ENCODE results near the gene CSTF2.
"Not testable (repeated sequence)": the region's sequence is repeated elsewhere in the genome, so short reads cannot be mapped to it uniquely, and the experiment has no call there.

CSTF2 gene, protein sequence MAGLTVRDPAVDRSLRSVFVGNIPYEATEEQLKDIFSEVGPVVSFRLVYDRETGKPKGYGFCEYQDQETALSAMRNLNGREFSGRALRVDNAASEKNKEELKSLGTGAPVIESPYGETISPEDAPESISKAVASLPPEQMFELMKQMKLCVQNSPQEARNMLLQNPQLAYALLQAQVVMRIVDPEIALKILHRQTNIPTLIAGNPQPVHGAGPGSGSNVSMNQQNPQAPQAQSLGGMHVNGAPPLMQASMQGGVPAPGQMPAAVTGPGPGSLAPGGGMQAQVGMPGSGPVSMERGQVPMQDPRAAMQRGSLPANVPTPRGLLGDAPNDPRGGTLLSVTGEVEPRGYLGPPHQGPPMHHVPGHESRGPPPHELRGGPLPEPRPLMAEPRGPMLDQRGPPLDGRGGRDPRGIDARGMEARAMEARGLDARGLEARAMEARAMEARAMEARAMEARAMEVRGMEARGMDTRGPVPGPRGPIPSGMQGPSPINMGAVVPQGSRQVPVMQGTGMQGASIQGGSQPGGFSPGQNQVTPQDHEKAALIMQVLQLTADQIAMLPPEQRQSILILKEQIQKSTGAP

DNA sequence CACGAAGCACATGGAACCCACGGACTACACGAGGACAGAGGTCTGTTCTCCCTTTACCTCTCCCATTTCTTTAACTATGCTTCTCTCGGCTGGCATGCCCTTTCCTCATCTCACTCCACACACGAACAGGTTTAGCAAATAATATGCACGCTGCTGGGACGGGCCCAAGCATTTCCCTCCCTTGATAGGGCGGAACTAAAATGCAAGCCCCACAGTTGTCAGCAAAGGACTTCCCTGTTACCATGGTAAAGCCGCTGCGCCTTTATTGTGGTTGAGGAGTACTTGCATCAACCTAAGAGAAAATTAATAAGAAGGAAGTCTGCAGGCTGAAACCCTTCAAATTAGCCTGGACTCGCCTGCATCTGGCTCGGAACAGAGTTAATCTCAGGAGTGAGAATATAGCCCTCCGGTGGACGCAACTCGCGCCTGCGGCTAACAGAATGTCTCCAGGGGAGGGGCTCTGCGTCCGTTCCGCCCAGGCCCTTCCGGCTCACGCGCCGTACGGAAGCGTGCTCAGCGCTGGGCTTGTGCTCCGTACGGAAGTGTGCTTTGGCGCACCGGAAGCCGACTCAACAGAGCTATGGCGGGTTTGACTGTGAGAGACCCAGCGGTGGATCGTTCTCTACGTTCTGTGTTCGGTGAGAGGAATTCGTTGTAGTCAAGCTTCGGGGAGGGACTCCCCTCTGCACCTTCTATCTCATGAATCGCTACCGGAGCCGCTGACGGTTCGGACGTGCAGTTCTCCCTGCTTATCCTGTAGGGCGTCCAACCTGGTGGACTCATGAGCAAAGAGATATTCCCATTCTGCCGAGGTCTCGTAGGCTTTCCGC lies at the start of gene CSTF2:
CSTF2 (plus strand) TSS at position 555 of the 830 bp plus-strand sequence; CDS start at position 581, 26 bp downstream.
- no peak for TF ChIP-seq EZH2 (IDR thresholded peaks at IDR 0.05; ENCODE audit: borderline replicate concordance, low read depth, low read length, severe bottlenecking)
- TF ChIP-seq, protein P1, sequence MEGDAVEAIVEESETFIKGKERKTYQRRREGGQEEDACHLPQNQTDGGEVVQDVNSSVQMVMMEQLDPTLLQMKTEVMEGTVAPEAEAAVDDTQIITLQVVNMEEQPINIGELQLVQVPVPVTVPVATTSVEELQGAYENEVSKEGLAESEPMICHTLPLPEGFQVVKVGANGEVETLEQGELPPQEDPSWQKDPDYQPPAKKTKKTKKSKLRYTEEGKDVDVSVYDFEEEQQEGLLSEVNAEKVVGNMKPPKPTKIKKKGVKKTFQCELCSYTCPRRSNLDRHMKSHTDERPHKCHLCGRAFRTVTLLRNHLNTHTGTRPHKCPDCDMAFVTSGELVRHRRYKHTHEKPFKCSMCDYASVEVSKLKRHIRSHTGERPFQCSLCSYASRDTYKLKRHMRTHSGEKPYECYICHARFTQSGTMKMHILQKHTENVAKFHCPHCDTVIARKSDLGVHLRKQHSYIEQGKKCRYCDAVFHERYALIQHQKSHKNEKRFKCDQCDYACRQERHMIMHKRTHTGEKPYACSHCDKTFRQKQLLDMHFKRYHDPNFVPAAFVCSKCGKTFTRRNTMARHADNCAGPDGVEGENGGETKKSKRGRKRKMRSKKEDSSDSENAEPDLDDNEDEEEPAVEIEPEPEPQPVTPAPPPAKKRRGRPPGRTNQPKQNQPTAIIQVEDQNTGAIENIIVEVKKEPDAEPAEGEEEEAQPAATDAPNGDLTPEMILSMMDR (IDR thresholded peaks at IDR 0.05; ENCODE audit: borderline replicate concordance, extremely low read depth, low read length, poor library complexity, severe bottlenecking), result no peak
- peak; percentile 98 for ATAC-seq (ENCODE audit: insufficient read depth, low read depth)
- peak within 1 kb of the TSS; percentile 75 for H3K9ac ChIP-seq (ENCODE audit: low read depth, low read length)

GRCh38 chrX:100796371-100796770 lies 23.8 kb upstream of the CSTF2 start:
- H3K4me3 ChIP-seq (ENCODE audit: low read depth in 1 of 2, low read length in 2 of 2); H3K4me2 ChIP-seq (ENCODE audit: insufficient read depth, low read length); H3K4me1 ChIP-seq (ENCODE audit: insufficient read depth, low read length); H3K9ac ChIP-seq (ENCODE audit: low read depth, low read length); H3K27me3 ChIP-seq (ENCODE audit: insufficient read depth, low read length, poor library complexity); DNase-seq; H4K20me1 ChIP-seq (ENCODE audit: insufficient read depth, low read length); H2AFZ ChIP-seq (ENCODE audit: low read depth, low read length); H3K9me3 ChIP-seq (ENCODE audit: insufficient read depth, low read length, severe bottlenecking); ATAC-seq (ENCODE audit: insufficient read depth, low read depth); H3K36me3 ChIP-seq (ENCODE audit: insufficient read depth, low read length); H3K79me2 ChIP-seq (ENCODE audit: insufficient read depth, low read length); H3K27ac ChIP-seq (ENCODE audit: low read length): not testable (repeated sequence)

More for the DNA sequence above, at the start of gene CSTF2:
- peak; percentile 82 for DNase-seq
- Histone ChIP-seq H3K4me3 (ENCODE audit: low read depth in 1 of 2, low read length in 2 of 2) (peak within 1 kb of the TSS; percentile 86 to 99), H3K27me3 (ENCODE audit: insufficient read depth, low read length, poor library complexity) (no peaks in the 10 kb centered on the region), H2AFZ (ENCODE audit: low read depth, low read length) (peak within 1 kb of the TSS; percentile 97), H3K4me2 (ENCODE audit: insufficient read depth, low read length) (peak within 1 kb of the TSS; percentile 91), H3K79me2 (ENCODE audit: insufficient read depth, low read length) (peaks cover 11% of the 10 kb centered on the region), H3K36me3 (ENCODE audit: insufficient read depth, low read length) (peaks cover 24% of the 10 kb centered on the region), H3K9me3 (ENCODE audit: insufficient read depth, low read length, severe bottlenecking) (no peaks in the 10 kb centered on the region), H4K20me1 (ENCODE audit: insufficient read depth, low read length) (no peaks in the 10 kb centered on the region), H3K27ac (ENCODE audit: low read length) (peak within 1 kb of the TSS; percentile 90), H3K4me1 (ENCODE audit: insufficient read depth, low read length) (peaks cover 19% of the 10 kb centered on the region)

DNA sequence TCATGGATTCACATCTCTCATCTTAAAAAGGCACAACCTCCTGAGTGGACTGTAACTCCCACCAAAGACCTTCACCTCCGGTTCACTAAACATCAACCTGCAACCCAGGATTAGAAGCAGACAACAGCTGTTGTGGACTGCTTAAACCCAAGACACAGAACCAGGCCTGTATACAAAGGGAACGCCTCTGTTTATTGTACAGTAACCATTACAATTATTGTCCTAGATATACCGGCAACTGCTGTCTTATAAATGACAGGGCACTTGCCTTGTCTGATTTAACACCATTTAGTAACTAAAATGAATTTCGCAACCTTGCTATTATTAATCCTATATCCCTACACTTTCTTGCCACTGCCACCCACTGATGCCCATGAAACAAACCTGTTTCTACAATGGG lies 22.8 kb upstream of the CSTF2 start:
- no peak for ATAC-seq (ENCODE audit: insufficient read depth, low read depth)
- Histone ChIP-seq H3K79me2 (ENCODE audit: insufficient read depth, low read length) (no peaks in the 10 kb centered on the region), H3K36me3 (ENCODE audit: insufficient read depth, low read length) (no peaks in the 10 kb centered on the region), H3K27me3 (ENCODE audit: insufficient read depth, low read length, poor library complexity) (no peaks in the 10 kb centered on the region), H3K27ac (ENCODE audit: low read length) (no peak overlapping the region), H2AFZ (ENCODE audit: low read depth, low read length) (no peak overlapping the region), H3K4me2 (ENCODE audit: insufficient read depth, low read length) (no peak overlapping the region), H3K4me3 (ENCODE audit: low read depth in 1 of 2, low read length in 2 of 2) (no peak overlapping the region), H3K9me3 (ENCODE audit: insufficient read depth, low read length, severe bottlenecking) (no peaks in the 10 kb centered on the region), H4K20me1 (ENCODE audit: insufficient read depth, low read length) (no peaks in the 10 kb centered on the region), H3K4me1 (ENCODE audit: insufficient read depth, low read length) (no peaks in the 10 kb centered on the region), H3K9ac (ENCODE audit: low read depth, low read length) (no peak overlapping the region)
- no peak for DNase-seq
- no peak for TF ChIP-seq EZH2 (IDR thresholded peaks at IDR 0.05; ENCODE audit: borderline replicate concordance, low read depth, low read length, severe bottlenecking)

DNA sequence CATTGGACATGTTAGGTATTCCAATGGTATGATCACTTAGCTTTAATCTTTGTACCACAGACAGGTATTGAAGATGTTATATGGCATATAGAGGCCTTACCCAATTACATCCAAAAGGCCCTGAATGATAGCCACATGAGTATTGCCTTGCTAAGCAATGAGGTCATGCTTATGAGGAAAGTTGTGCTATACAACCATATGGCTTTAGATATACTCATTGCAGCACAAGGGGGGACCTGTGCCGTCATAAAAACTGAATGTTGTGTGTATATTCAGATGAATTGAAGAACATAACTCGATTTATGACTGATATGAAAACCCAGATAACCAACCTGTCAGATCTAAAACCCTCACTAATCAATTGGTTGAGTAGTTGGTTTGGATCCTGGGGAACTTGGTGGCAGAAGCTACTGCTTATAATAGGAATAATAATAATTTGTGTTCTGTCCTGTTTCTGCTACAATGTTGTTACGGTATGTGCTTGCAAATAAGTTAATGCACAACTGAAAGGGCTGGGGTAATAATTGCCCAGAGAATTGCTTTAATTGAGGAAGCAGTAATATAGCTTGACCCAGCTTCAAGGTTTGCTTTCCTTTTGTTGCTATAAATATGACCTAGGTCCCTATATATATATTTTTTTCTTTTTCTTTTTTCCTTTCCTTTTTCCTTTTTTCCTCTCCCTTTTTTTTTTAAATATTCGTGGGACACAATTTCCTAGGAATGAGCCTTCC lies 21.5 kb upstream of the CSTF2 start:
- Histone ChIP-seq H3K27me3 (ENCODE audit: insufficient read depth, low read length, poor library complexity) (no peaks in the 10 kb centered on the region), H3K9ac (ENCODE audit: low read depth, low read length) (no peak overlapping the region), H4K20me1 (ENCODE audit: insufficient read depth, low read length) (no peaks in the 10 kb centered on the region), H3K4me3 (ENCODE audit: low read depth in 1 of 2, low read length in 2 of 2) (no peak overlapping the region), H3K9me3 (ENCODE audit: insufficient read depth, low read length, severe bottlenecking) (no peaks in the 10 kb centered on the region), H3K36me3 (ENCODE audit: insufficient read depth, low read length) (no peaks in the 10 kb centered on the region), H3K4me1 (ENCODE audit: insufficient read depth, low read length) (no peaks in the 10 kb centered on the region), H3K79me2 (ENCODE audit: insufficient read depth, low read length) (no peaks in the 10 kb centered on the region), H2AFZ (ENCODE audit: low read depth, low read length) (no peak overlapping the region), H3K27ac (ENCODE audit: low read length) (no peak overlapping the region), H3K4me2 (ENCODE audit: insufficient read depth, low read length) (no peak overlapping the region)
- DNase-seq, result no peak
- ATAC-seq (ENCODE audit: insufficient read depth, low read depth), result no peak
- TF ChIP-seq, protein P1 (IDR thresholded peaks at IDR 0.05; ENCODE audit: borderline replicate concordance, extremely low read depth, low read length, poor library complexity, severe bottlenecking), result no peak
- TF ChIP-seq EZH2 (IDR thresholded peaks at IDR 0.05; ENCODE audit: borderline replicate concordance, low read depth, low read length, severe bottlenecking), result no peak

Measured in DND-41 (cell line).